Upper lobe of left lung (tissue), 6 donors: ENCODE measurements around the gene SUPT5H. TPM values are rescaled to one million over a fixed set of nuclear protein-coding genes. Genes with fewer than 3 reads are reported as not detected.

Experiments used
- ATAC-seq, 2 donors: fragments of 200-7000 bp; cut with Tn5 transposase; one replicate each; pipeline ENCODE4 v1.9.1; 2022; ENCODE audit warnings: mild to moderate bottlenecking in 2 of 2, moderate library complexity in 2 of 2; ENCODE audit not compliant: low FRiP score in 2 of 2
- DNase-seq, 2 donors: peaks; one replicate each; pipeline ENCODE4 v3.0.0-alpha.2; 2019 to 2020
- H3K27ac ChIP-seq, 4 donors: fragments of 200-600 bp; sonication (generic); one replicate each; pipeline ENCODE4 v1.5.1; 2016 to 2019
- H3K27me3 ChIP-seq, 4 donors: fragments of 200-600 bp; sonication (generic); one replicate each; pipeline ENCODE4 v1.5.1; 2017 to 2019
- H3K36me3 ChIP-seq, 4 donors: fragments of 200-600 bp; sonication (generic); one replicate each; pipeline ENCODE4 v1.5.1; 2016 to 2019
- H3K4me1 ChIP-seq, 4 donors: fragments of 200-600 bp; sonication (generic); one replicate each; pipeline ENCODE4 v1.5.1; 2018 to 2019
- H3K4me3 ChIP-seq, 4 donors: fragments of 200-600 bp; sonication (generic); one replicate each; pipeline ENCODE4 v1.5.1; 2017 to 2019; ENCODE audit warnings: mild to moderate bottlenecking in 2 of 4, moderate library complexity in 1 of 4
- H3K9me3 ChIP-seq, 4 donors: fragments of 200-600 bp; sonication (generic); one replicate each; pipeline ENCODE4 v1.5.1; 2018 to 2019
- CTCF ChIP-seq, 6 experiments: fragments of 450-650 bp in 4 of 6; fragments of 200-600 bp in 2 of 6; sonication (generic) in 2 of 6; IDR thresholded peaks; one replicate each; pipeline ENCODE4 v1.5.1; 2016 to 2019; ENCODE audit warnings: antibody characterized with exemption in 6 of 6
- EP300 ChIP-seq, 4 donors: sonication (generic); formaldehyde crosslinking; IDR thresholded peaks; one replicate each; pipeline ENCODE4 v1.5.1; 2017; ENCODE audit warnings: antibody characterized with exemption in 4 of 4, control low read depth in 2 of 4
- POLR2A ChIP-seq, 4 donors: fragments of 450-650 bp; IDR thresholded peaks; one replicate each; pipeline ENCODE4 v1.5.1; 2016 to 2017; ENCODE audit warnings: antibody characterized with exemption in 4 of 4, mild to moderate bottlenecking in 2 of 4
- POLR2AphosphoS5 ChIP-seq, 2 donors: sonication (generic); formaldehyde crosslinking; IDR thresholded peaks; one replicate each; pipeline ENCODE4 v1.5.1; 2017; ENCODE audit warnings: antibody characterized with exemption in 2 of 2
- WGBS, 2 donors: methylation state at CpG; one replicate each; pipeline ENCODE4 v1.1.5; 2017 to 2018; 5-methylcytosine and 5-hydroxymethylcytosine counted together
- total RNA-seq, 6 donors: library from RNA; depleted of rRNA in 4 of 6; stranded (reverse); fragments of >200 nt in 4 of 6; gene quantifications; one replicate each; pipeline versions ENCODE4 v1.1.0 to v1.2.1, GENCODE V29; 2016 to 2021
- donor health status: DM: no; HTN: no; CAD: no; lungs with moderate emphysema.
- donor health status: DM: no; HTN: yes; CAD: no; lungs with severe emphysema.

Gene SUPT5H
- total RNA-seq, 6 donors from 2014 or later, result 94.9 to 183 (median 111) TPM

- H3K9me3 ChIP-seq, result no peaks in the 10 kb centered on the region
- H3K4me3 ChIP-seq, result no peak overlapping the region
- peaks cover 65 to 98% (median 96%) of the 10 kb centered on the region in 4 donors for H3K36me3 ChIP-seq
- ATAC-seq, result no peak
- no peak overlapping the region for H3K27ac ChIP-seq
- DNase-seq, result no peak
- H3K27me3 ChIP-seq, result no peaks in the 10 kb centered on the region
- TF ChIP-seq CTCF (IDR thresholded peaks at IDR 0.05) (no peak), EP300 (IDR thresholded peaks at IDR 0.05) (no peak), POLR2A (IDR thresholded peaks at IDR 0.05) (no peak), POLR2AphosphoS5 (IDR thresholded peaks at IDR 0.05) (no peak)
- no peaks in the 10 kb centered on the region for H3K4me1 ChIP-seq
- WGBS, 2 donors, result 89 to 93% methylated on average over 5 to 7 of the region's 7 CpGs
Measured at GRCh38 chr19:39470724-39471339, 25.4 kb downstream of the SUPT5H start.

- no peaks in the 10 kb centered on the region for H3K4me1 ChIP-seq
Measured at GRCh38 chr19:39471756-39472536, 26.6 kb downstream of the SUPT5H start.

GRCh38 chr19:39472746-39473442, 27.5 kb downstream of the SUPT5H start:
- Histone ChIP-seq H3K36me3 (peaks cover 60 to 89% (median 82%) of the 10 kb centered on the region in 4 donors), H3K27me3 (no peaks in the 10 kb centered on the region), H3K27ac (no peak overlapping the region), H3K9me3 (no peaks in the 10 kb centered on the region), H3K4me1 (no peaks in the 10 kb centered on the region), H3K4me3 (no peak overlapping the region)
- WGBS, 2 donors, result 88 to 90% methylated on average over 18 to 23 of the region's 32 CpGs
- ATAC-seq, result peak; percentile 4 to 5
- no peak for TF ChIP-seq EP300 (IDR thresholded peaks at IDR 0.05)
- no peak for TF ChIP-seq CTCF (IDR thresholded peaks at IDR 0.05)
- no peak for TF ChIP-seq POLR2A (IDR thresholded peaks at IDR 0.05)
- no peak for TF ChIP-seq POLR2AphosphoS5 (IDR thresholded peaks at IDR 0.05)
- DNase-seq, result no peak

More at GRCh38 chr19:39471756-39472536, 26.6 kb downstream of the SUPT5H start:
- no peak for TF ChIP-seq POLR2AphosphoS5 (IDR thresholded peaks at IDR 0.05)
- no peak for TF ChIP-seq EP300 (IDR thresholded peaks at IDR 0.05)
- no peak for ATAC-seq
- WGBS, 2 donors, result 83 to 85% methylated on average over 4 to 8 of the region's 8 CpGs
- Histone ChIP-seq H3K27ac (no peak overlapping the region), H3K36me3 (peaks cover 65 to 98% (median 92%) of the 10 kb centered on the region in 4 donors), H3K4me3 (no peak overlapping the region), H3K9me3 (no peaks in the 10 kb centered on the region), H3K27me3 (no peaks in the 10 kb centered on the region)
- DNase-seq, result no peak

- no peak for DNase-seq
- H3K27ac ChIP-seq, result no peak overlapping the region
- no peaks in the 10 kb centered on the region for H3K27me3 ChIP-seq
- no peak overlapping the region for H3K4me3 ChIP-seq
- WGBS, 2 donors, result 92 to 100% methylated on average over 2 to 11 of the region's 11 CpGs
- TF ChIP-seq POLR2A (IDR thresholded peaks at IDR 0.05), result no peak
- no peak for TF ChIP-seq EP300 (IDR thresholded peaks at IDR 0.05)
- TF ChIP-seq CTCF (IDR thresholded peaks at IDR 0.05), result no peak
- TF ChIP-seq POLR2AphosphoS5 (IDR thresholded peaks at IDR 0.05), result no peak
- H3K9me3 ChIP-seq, result no peaks in the 10 kb centered on the region
- no peaks in the 10 kb centered on the region for H3K4me1 ChIP-seq
- ATAC-seq, result no peak
- H3K36me3 ChIP-seq, result peaks cover 57 to 83% (median 76%) of the 10 kb centered on the region in 4 donors
Measured at GRCh38 chr19:39473443-39473960, 28.1 kb downstream of the SUPT5H start.

- DNase-seq (peak; percentile 42 to 89), ATAC-seq (peak; percentile 47 to 74)
- H3K9me3 ChIP-seq, result no peaks in the 10 kb centered on the region
- H3K4me1 ChIP-seq, result peaks cover 0 to 2% (median 0%) of the 10 kb centered on the region in 4 donors
- H3K4me3 ChIP-seq, result no peak overlapping the region
- H3K36me3 ChIP-seq, result peaks cover 50 to 76% (median 70%) of the 10 kb centered on the region in 4 donors
- no peak overlapping the region for H3K27ac ChIP-seq
- TF ChIP-seq EP300 (IDR thresholded peaks at IDR 0.05) (no peak), CTCF (IDR thresholded peaks at IDR 0.05) (peak; percentile 51 to 81 (median 69))
- H3K27me3 ChIP-seq, result no peaks in the 10 kb centered on the region
- 35 to 60% methylated on average over 4 to 9 of the region's 9 CpGs for WGBS, 2 donors
Measured at GRCh38 chr19:39474139-39474620, 28.8 kb downstream of the SUPT5H start.
